ENCODE measurements around the gene CTIF.

DNA sequence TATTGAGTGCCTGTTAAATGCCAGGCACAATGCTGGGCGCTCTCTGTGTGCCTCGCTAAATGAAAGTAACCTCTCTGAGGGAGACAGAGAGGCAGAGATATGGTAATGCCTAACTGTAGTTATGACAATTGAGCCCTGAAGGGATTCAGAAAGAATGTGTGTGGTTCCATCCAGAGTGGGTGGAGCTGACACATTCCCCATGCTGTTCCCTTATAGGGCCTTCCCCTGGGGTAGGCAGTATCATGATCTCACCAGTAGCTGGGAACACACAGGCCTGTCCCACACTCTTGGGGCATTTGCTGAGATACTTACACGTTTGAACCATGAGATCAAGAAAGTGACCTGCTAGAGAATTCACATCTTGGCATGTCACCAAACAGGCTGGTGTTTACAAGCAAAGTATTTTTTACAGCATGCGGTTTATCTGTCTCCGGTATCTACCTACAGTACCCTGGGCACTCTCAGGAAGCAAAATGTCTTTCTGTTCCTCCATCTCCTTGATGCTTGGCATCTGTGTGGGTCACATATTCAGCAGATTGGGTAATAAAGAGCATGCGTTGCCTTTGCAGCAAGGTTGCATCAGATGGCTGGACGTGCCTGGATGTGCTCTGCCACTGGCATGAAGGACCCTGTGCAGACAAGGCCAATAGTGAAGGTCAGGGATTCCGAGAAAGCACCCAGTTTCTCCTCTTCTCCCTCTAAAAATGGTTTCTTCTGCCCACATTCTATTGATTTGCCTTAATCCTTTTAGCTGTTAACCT lies 9.4 kb downstream of the CTIF start:
- TF ChIP-seq, protein P1, sequence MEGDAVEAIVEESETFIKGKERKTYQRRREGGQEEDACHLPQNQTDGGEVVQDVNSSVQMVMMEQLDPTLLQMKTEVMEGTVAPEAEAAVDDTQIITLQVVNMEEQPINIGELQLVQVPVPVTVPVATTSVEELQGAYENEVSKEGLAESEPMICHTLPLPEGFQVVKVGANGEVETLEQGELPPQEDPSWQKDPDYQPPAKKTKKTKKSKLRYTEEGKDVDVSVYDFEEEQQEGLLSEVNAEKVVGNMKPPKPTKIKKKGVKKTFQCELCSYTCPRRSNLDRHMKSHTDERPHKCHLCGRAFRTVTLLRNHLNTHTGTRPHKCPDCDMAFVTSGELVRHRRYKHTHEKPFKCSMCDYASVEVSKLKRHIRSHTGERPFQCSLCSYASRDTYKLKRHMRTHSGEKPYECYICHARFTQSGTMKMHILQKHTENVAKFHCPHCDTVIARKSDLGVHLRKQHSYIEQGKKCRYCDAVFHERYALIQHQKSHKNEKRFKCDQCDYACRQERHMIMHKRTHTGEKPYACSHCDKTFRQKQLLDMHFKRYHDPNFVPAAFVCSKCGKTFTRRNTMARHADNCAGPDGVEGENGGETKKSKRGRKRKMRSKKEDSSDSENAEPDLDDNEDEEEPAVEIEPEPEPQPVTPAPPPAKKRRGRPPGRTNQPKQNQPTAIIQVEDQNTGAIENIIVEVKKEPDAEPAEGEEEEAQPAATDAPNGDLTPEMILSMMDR (IDR thresholded peaks at IDR 0.05; ENCODE audit: low read depth, low read length, missing input control): no peak
- TF ChIP-seq, protein P2, sequence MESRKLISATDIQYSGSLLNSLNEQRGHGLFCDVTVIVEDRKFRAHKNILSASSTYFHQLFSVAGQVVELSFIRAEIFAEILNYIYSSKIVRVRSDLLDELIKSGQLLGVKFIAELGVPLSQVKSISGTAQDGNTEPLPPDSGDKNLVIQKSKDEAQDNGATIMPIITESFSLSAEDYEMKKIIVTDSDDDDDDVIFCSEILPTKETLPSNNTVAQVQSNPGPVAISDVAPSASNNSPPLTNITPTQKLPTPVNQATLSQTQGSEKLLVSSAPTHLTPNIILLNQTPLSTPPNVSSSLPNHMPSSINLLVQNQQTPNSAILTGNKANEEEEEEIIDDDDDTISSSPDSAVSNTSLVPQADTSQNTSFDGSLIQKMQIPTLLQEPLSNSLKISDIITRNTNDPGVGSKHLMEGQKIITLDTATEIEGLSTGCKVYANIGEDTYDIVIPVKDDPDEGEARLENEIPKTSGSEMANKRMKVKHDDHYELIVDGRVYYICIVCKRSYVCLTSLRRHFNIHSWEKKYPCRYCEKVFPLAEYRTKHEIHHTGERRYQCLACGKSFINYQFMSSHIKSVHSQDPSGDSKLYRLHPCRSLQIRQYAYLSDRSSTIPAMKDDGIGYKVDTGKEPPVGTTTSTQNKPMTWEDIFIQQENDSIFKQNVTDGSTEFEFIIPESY (IDR thresholded peaks at IDR 0.05): no peak
- peak; percentile 90 for TF ChIP-seq YY1 (IDR thresholded peaks at IDR 0.05)
- TF ChIP-seq, protein P3, sequence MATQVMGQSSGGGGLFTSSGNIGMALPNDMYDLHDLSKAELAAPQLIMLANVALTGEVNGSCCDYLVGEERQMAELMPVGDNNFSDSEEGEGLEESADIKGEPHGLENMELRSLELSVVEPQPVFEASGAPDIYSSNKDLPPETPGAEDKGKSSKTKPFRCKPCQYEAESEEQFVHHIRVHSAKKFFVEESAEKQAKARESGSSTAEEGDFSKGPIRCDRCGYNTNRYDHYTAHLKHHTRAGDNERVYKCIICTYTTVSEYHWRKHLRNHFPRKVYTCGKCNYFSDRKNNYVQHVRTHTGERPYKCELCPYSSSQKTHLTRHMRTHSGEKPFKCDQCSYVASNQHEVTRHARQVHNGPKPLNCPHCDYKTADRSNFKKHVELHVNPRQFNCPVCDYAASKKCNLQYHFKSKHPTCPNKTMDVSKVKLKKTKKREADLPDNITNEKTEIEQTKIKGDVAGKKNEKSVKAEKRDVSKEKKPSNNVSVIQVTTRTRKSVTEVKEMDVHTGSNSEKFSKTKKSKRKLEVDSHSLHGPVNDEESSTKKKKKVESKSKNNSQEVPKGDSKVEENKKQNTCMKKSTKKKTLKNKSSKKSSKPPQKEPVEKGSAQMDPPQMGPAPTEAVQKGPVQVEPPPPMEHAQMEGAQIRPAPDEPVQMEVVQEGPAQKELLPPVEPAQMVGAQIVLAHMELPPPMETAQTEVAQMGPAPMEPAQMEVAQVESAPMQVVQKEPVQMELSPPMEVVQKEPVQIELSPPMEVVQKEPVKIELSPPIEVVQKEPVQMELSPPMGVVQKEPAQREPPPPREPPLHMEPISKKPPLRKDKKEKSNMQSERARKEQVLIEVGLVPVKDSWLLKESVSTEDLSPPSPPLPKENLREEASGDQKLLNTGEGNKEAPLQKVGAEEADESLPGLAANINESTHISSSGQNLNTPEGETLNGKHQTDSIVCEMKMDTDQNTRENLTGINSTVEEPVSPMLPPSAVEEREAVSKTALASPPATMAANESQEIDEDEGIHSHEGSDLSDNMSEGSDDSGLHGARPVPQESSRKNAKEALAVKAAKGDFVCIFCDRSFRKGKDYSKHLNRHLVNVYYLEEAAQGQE (IDR thresholded peaks at IDR 0.05): no peak

All from liver (tissue), 2 donors.